ENCODE results near the gene SH2D3A. TPM values are rescaled to one million over a fixed set of nuclear protein-coding genes. Genes with fewer than 3 reads are reported as not detected.

SH2D3A gene
- total and polyA plus RNA-seq, 2 donors (not counting 1 experiment from before 2014, with no cell fraction given), result not detected

GRCh38 chr19:6796278-6796677 lies 29.0 kb upstream of the SH2D3A start:
- TF ChIP-seq EZH2 (IDR thresholded peaks at IDR 0.05; ENCODE audit: low read length, missing control alignments), result no peak
- no peak for TF ChIP-seq CTCF (conservative IDR thresholded peaks at IDR 0.05 in 1 of 2, IDR thresholded peaks at IDR 0.05 in 1 of 2; ENCODE audit: low read depth in 1 of 2, low read length in 2 of 2)
- no peak overlapping the region for H2AFZ ChIP-seq (ENCODE audit: low read length)
- H3K9me3 ChIP-seq (ENCODE audit: control insufficient read depth, insufficient read depth, low read depth, low read length), result no peaks in the 10 kb centered on the region
- no peaks in the 10 kb centered on the region for H3K79me2 ChIP-seq (ENCODE audit: control insufficient read depth, insufficient read depth, low read length)
- no peaks in the 10 kb centered on the region for H4K20me1 ChIP-seq (ENCODE audit: control insufficient read depth, extremely low read depth, insufficient read depth, low read length)
- no peaks in the 10 kb centered on the region for H3K36me3 ChIP-seq (ENCODE audit: control insufficient read depth, insufficient read depth, low read length)
- no peak overlapping the region for H3K4me3 ChIP-seq (replicated peaks in 1 of 4; ENCODE audit: control extremely low read depth in 1 of 4, insufficient read depth in 1 of 4, low read depth in 3 of 4, low read length in 4 of 4)
- H3K4me1 ChIP-seq (ENCODE audit: control insufficient read depth, extremely low read depth, insufficient read depth, low read length), result no peaks in the 10 kb centered on the region
- H3K27ac ChIP-seq (ENCODE audit: insufficient read depth, low read length), result no peak overlapping the region
- no peak overlapping the region for H3K4me2 ChIP-seq (ENCODE audit: extremely low read depth, insufficient read depth, low read length)
- H3K9ac ChIP-seq (ENCODE audit: insufficient read depth, low read length), result no peak overlapping the region
- DNase-seq (ENCODE audit: low read depth in 2 of 2), result no peak
- H3K27me3 ChIP-seq (ENCODE audit: control insufficient read depth, insufficient read depth, low read length), result no peaks in the 10 kb centered on the region

GRCh38 chr19:6794686-6795431 lies 27.6 kb upstream of the SH2D3A start:
- Histone ChIP-seq H3K4me2 (ENCODE audit: extremely low read depth, insufficient read depth, low read length) (no peak overlapping the region), H3K9me3 (ENCODE audit: control insufficient read depth, insufficient read depth, low read depth, low read length) (no peaks in the 10 kb centered on the region), H3K27ac (ENCODE audit: insufficient read depth, low read length) (no peak overlapping the region), H3K27me3 (ENCODE audit: control insufficient read depth, insufficient read depth, low read length) (no peaks in the 10 kb centered on the region), H3K36me3 (ENCODE audit: control insufficient read depth, insufficient read depth, low read length) (no peaks in the 10 kb centered on the region), H4K20me1 (ENCODE audit: control insufficient read depth, extremely low read depth, insufficient read depth, low read length) (no peaks in the 10 kb centered on the region), H3K9ac (ENCODE audit: insufficient read depth, low read length) (no peak overlapping the region), H3K4me3 (replicated peaks in 1 of 4; ENCODE audit: control extremely low read depth in 1 of 4, insufficient read depth in 1 of 4, low read depth in 3 of 4, low read length in 4 of 4) (no peak overlapping the region), H3K4me1 (ENCODE audit: control insufficient read depth, extremely low read depth, insufficient read depth, low read length) (no peaks in the 10 kb centered on the region), H2AFZ (ENCODE audit: low read length) (no peak overlapping the region), H3K79me2 (ENCODE audit: control insufficient read depth, insufficient read depth, low read length) (no peaks in the 10 kb centered on the region)
- TF ChIP-seq EZH2 (IDR thresholded peaks at IDR 0.05; ENCODE audit: low read length, missing control alignments), result no peak
- DNase-seq (ENCODE audit: low read depth in 2 of 2), result no peak

GRCh38 chr19:6793973-6794372 lies 26.7 kb upstream of the SH2D3A start:
- TF ChIP-seq CTCF (conservative IDR thresholded peaks at IDR 0.05 in 1 of 2, IDR thresholded peaks at IDR 0.05 in 1 of 2; ENCODE audit: low read depth in 1 of 2, low read length in 2 of 2) (no peak), EZH2 (IDR thresholded peaks at IDR 0.05; ENCODE audit: low read length, missing control alignments) (no peak)
- Histone ChIP-seq H3K9ac (ENCODE audit: insufficient read depth, low read length) (no peak overlapping the region), H3K4me2 (ENCODE audit: extremely low read depth, insufficient read depth, low read length) (no peak overlapping the region), H3K27ac (ENCODE audit: insufficient read depth, low read length) (no peak overlapping the region), H3K27me3 (ENCODE audit: control insufficient read depth, insufficient read depth, low read length) (no peaks in the 10 kb centered on the region), H4K20me1 (ENCODE audit: control insufficient read depth, extremely low read depth, insufficient read depth, low read length) (no peaks in the 10 kb centered on the region), H3K36me3 (ENCODE audit: control insufficient read depth, insufficient read depth, low read length) (no peaks in the 10 kb centered on the region), H3K79me2 (ENCODE audit: control insufficient read depth, insufficient read depth, low read length) (no peaks in the 10 kb centered on the region), H2AFZ (ENCODE audit: low read length) (no peak overlapping the region), H3K4me3 (replicated peaks in 1 of 4; ENCODE audit: control extremely low read depth in 1 of 4, insufficient read depth in 1 of 4, low read depth in 3 of 4, low read length in 4 of 4) (no peak overlapping the region), H3K9me3 (ENCODE audit: control insufficient read depth, insufficient read depth, low read depth, low read length) (no peaks in the 10 kb centered on the region), H3K4me1 (ENCODE audit: control insufficient read depth, extremely low read depth, insufficient read depth, low read length) (no peaks in the 10 kb centered on the region)
- no peak for DNase-seq (ENCODE audit: low read depth in 2 of 2)

Data from fibroblast of lung (primary cell).